H1 (cell line): ENCODE data around the gene HNRNPH3. TPM values are rescaled to one million over a fixed set of nuclear protein-coding genes. Genes with fewer than 3 reads are reported as not detected.

Source experiments
- CTCF ChIA-PET: fragments of 300-600 bp; sonication (Branson Sonifier 250); formaldehyde crosslinking; loops from one replicate; lab custom pipeline; 2021; ENCODE audit not compliant: partially characterized antibody; lab: Charles Lee
- POLR2A ChIA-PET: fragments of 300-600 bp; sonication (Branson Sonifier 250); formaldehyde crosslinking; loops from one replicate; lab custom pipeline; 2021; ENCODE audit warnings: inconsistent platforms; ENCODE audit not compliant: partially characterized antibody; lab: Charles Lee
- DNase-seq, 2 experiments: peaks; one replicate each; pipeline versions ENCODE4 v3.0.0 to v3.0.0-alpha.2; 2010 to 2022; ENCODE audit warnings: low spot score in 2 of 2, low read depth in 1 of 2, mixed read lengths in 1 of 2
- FAIRE-seq: peaks from 2 replicates; lab custom pipeline; 2011; peaks lifted over from hg19 to GRCh38; lab: Jason Lieb, UNC
- H2AFZ ChIP-seq: 2 replicates; pipeline ENCODE4 v1.8.1; 2012; ENCODE audit warnings: low read length, inconsistent platforms
- H2AK5ac ChIP-seq: 2 replicates; pipeline ENCODE4 v1.6.1; 2013; ENCODE audit warnings: low read depth, low read length
- H2BK120ac ChIP-seq: replicated peaks from 2 replicates; pipeline ENCODE3; 2013; ENCODE audit warnings: low read depth, low read length, inconsistent platforms
- H2BK12ac ChIP-seq: 2 replicates; pipeline ENCODE4 v1.6.1; 2013; ENCODE audit warnings: low read depth, low read length
- H2BK15ac ChIP-seq: 2 replicates; pipeline ENCODE4 v1.6.1; 2013; ENCODE audit warnings: low read length
- H2BK20ac ChIP-seq: 2 replicates; pipeline ENCODE4 v1.6.1; 2013; ENCODE audit warnings: low read length
- H2BK5ac ChIP-seq: 2 replicates; pipeline ENCODE4 v1.6.1; 2013; ENCODE audit warnings: low read depth, low read length
- H3K14ac ChIP-seq: 2 replicates; pipeline ENCODE4 v1.6.1; 2013; ENCODE audit warnings: inconsistent platforms; ENCODE audit not compliant: insufficient read length
- H3K18ac ChIP-seq: 2 replicates; pipeline ENCODE4 v1.6.1; 2013; ENCODE audit warnings: low read length; ENCODE audit errors: extremely low read depth
- H3K23ac ChIP-seq: 2 replicates; pipeline ENCODE4 v1.6.1; 2013; ENCODE audit warnings: inconsistent platforms; ENCODE audit not compliant: insufficient read length
- H3K23me2 ChIP-seq: 2 replicates; pipeline ENCODE4 v1.6.1; 2013; ENCODE audit warnings: low read depth, low read length
- H3K27ac ChIP-seq: 2 replicates; pipeline ENCODE4 v1.6.1; 2011; ENCODE audit warnings: low read depth, low read length, inconsistent platforms
- H3K27me3 ChIP-seq, 4 experiments: replicated peaks in 1 of 4; 1 replicate in 1 of 4; 2 replicates in 3 of 4; pipeline versions ENCODE4 v1.6.1 to v1.8.1; 2011 to 2013; ENCODE audit warnings: low read length in 3 of 4, mild to moderate bottlenecking in 3 of 4, inconsistent platforms in 2 of 4, mixed read lengths in 2 of 4, moderate library complexity in 1 of 4; ENCODE audit not compliant: control insufficient read depth in 3 of 4, insufficient read depth in 3 of 4; ENCODE audit errors: extremely low read depth in 1 of 4
- H3K36me3 ChIP-seq, 4 experiments: 2 replicates each; pipeline versions ENCODE4 v1.6.1 to v1.8.1; 2011 to 2013; ENCODE audit warnings: mild to moderate bottlenecking in 4 of 4, low read length in 3 of 4, moderate library complexity in 2 of 4, control low read depth in 1 of 4, inconsistent platforms in 1 of 4; ENCODE audit not compliant: insufficient read depth in 4 of 4, control insufficient read depth in 2 of 4
- H3K4ac ChIP-seq: replicated peaks from 2 replicates; pipeline ENCODE3; 2013; ENCODE audit warnings: low read length, low read depth, mixed read lengths, inconsistent platforms; ENCODE audit not compliant: insufficient read length
- H3K4me1 ChIP-seq, 4 experiments: replicated peaks in 1 of 4; 1 replicate in 1 of 4; 2 replicates in 3 of 4; pipeline versions ENCODE4 v1.6.1 to v1.8.1; 2011 to 2013; ENCODE audit warnings: low read length in 3 of 4, inconsistent platforms in 2 of 4, mixed read lengths in 1 of 4; ENCODE audit not compliant: insufficient read depth in 4 of 4, control insufficient read depth in 3 of 4
- H3K4me2 ChIP-seq, 2 experiments: 2 replicates each; pipeline versions ENCODE4 v1.6.1 to v1.8.1; 2011 to 2013; ENCODE audit warnings: low read depth in 2 of 2, low read length in 2 of 2, control low read depth in 1 of 2, inconsistent platforms in 1 of 2, mild to moderate bottlenecking in 1 of 2; ENCODE audit not compliant: insufficient read depth in 1 of 2
- H3K4me3 ChIP-seq, 4 experiments: fragments of 200-600, 300-600 bp in 1 of 4; sonication (generic), shearing (Covaris generic), sonication (Bioruptor Twin) in 1 of 4; 2 replicates each; pipeline versions ENCODE4 v1.5.1 to v1.8.1; 2011 to 2016; ENCODE audit warnings: low read length in 4 of 4, low read depth in 3 of 4, control low read depth in 2 of 4, inconsistent platforms in 2 of 4, mild to moderate bottlenecking in 2 of 4, mixed read lengths in 1 of 4, moderate library complexity in 1 of 4; ENCODE audit not compliant: insufficient read depth in 2 of 4; ENCODE audit errors: extremely low read depth in 1 of 4
- H3K56ac ChIP-seq: replicated peaks from 2 replicates; pipeline ENCODE3; 2013; ENCODE audit warnings: low read depth, mild to moderate bottlenecking, mixed read lengths, low read length, inconsistent platforms; ENCODE audit not compliant: insufficient read length
- H3K79me1 ChIP-seq: 2 replicates; pipeline ENCODE4 v1.6.1; 2013; ENCODE audit warnings: low read depth, low read length, control low read depth
- H3K79me2 ChIP-seq, 2 experiments: 2 replicates each; pipeline versions ENCODE4 v1.6.1 to v1.8.1; 2012 to 2013; ENCODE audit warnings: low read length in 2 of 2, mild to moderate bottlenecking in 2 of 2, inconsistent platforms in 1 of 2; ENCODE audit not compliant: insufficient read depth in 2 of 2, control insufficient read depth in 1 of 2
- H3K9ac ChIP-seq, 4 experiments: replicated peaks in 1 of 4; 1 replicate in 1 of 4; 2 replicates in 3 of 4; pipeline versions ENCODE4 v1.6.1 to v1.8.1; 2011 to 2013; ENCODE audit warnings: low read depth in 3 of 4, low read length in 3 of 4, control low read depth in 2 of 4, mild to moderate bottlenecking in 2 of 4, moderate library complexity in 2 of 4, inconsistent platforms in 1 of 4; ENCODE audit errors: extremely low read depth in 1 of 4
- H3K9me3 ChIP-seq, 2 experiments: 2 replicates each; pipeline versions ENCODE4 v1.6.1 to v1.8.1; 2012 to 2013; ENCODE audit warnings: mild to moderate bottlenecking in 2 of 2, moderate library complexity in 2 of 2, control low read depth in 1 of 2, inconsistent platforms in 1 of 2, low read depth in 1 of 2, low read length in 1 of 2, mixed read lengths in 1 of 2; ENCODE audit not compliant: insufficient read depth in 2 of 2
- H4K20me1 ChIP-seq, 2 experiments: replicated peaks in 1 of 2; 2 replicates each; pipeline versions ENCODE3 to v1.8.1; 2011 to 2013; ENCODE audit warnings: inconsistent platforms in 2 of 2, low read length in 2 of 2, mild to moderate bottlenecking in 1 of 2; ENCODE audit not compliant: insufficient read depth in 2 of 2, control insufficient read depth in 1 of 2
- H4K5ac ChIP-seq: 2 replicates; pipeline ENCODE4 v1.6.1; 2013; ENCODE audit warnings: low read length, low read depth, mixed read lengths, inconsistent platforms; ENCODE audit not compliant: insufficient read length
- H4K8ac ChIP-seq: 2 replicates; pipeline ENCODE4 v1.8.0; 2013; ENCODE audit warnings: mild to moderate bottlenecking, moderate library complexity, low read length, inconsistent platforms; ENCODE audit not compliant: insufficient read depth; ENCODE audit errors: extremely low read depth
- H4K91ac ChIP-seq: replicated peaks from 2 replicates; pipeline ENCODE3; 2013; ENCODE audit warnings: low read length, mixed read lengths, inconsistent platforms; ENCODE audit not compliant: insufficient read length
- BACH1 ChIP-seq: IDR thresholded peaks from 2 replicates; pipeline ENCODE4 v1.6.1; 2012; ENCODE audit warnings: low read length, improper control_type of control experiment
- CBX5 ChIP-seq: fragments of 300-800, 300-1000 bp; sonication (generic); IDR thresholded peaks from 2 replicates; pipeline ENCODE4 v1.7.1; 2016; ENCODE audit warnings: antibody characterized with exemption, low read length, low read depth
- CBX8 ChIP-seq: fragments of 300-800, 300-1000 bp; sonication (generic); IDR thresholded peaks from 2 replicates; pipeline ENCODE4 v1.7.1; 2016; ENCODE audit warnings: low read depth, low read length, borderline replicate concordance
- FOSL1 ChIP-seq: IDR thresholded peaks from 2 replicates; pipeline ENCODE4 v1.6.1; 2011; ENCODE audit warnings: mild to moderate bottlenecking, low read depth, low read length, moderate library complexity; ENCODE audit not compliant: insufficient read depth
- GTF2F1 ChIP-seq: IDR thresholded peaks from 2 replicates; pipeline ENCODE4 v1.6.1; 2012; ENCODE audit warnings: low read depth, low read length, improper control_type of control experiment, borderline replicate concordance
- NRF1 ChIP-seq: IDR thresholded peaks from 2 replicates; pipeline ENCODE4 v1.6.1; 2011; ENCODE audit warnings: mild to moderate bottlenecking, low read depth, low read length, improper control_type of control experiment
- POLR2A ChIP-seq, 2 experiments: IDR thresholded peaks; 1 replicate in 1 of 2; 2 replicates in 1 of 2; pipeline ENCODE4 v1.6.1; 2011; ENCODE audit warnings: low read depth in 2 of 2, low read length in 2 of 2, mild to moderate bottlenecking in 2 of 2; ENCODE audit errors: control extremely low read depth in 1 of 2
- RBBP5 ChIP-seq: IDR thresholded peaks from 2 replicates; pipeline ENCODE4 v1.7.1; 2012; ENCODE audit warnings: low read depth, mild to moderate bottlenecking, inconsistent platforms, low read length, moderate library complexity, borderline replicate concordance
- TEAD4 ChIP-seq: IDR thresholded peaks from 2 replicates; pipeline ENCODE4 v1.6.1; 2012; ENCODE audit warnings: low read depth, low read length, inconsistent platforms, mixed read lengths
- WGBS, 2 experiments: shearing (Covaris generic) in 1 of 2; methylation state at CpG; one replicate each; pipeline versions ENCODE4 v1.1.6 to v1.1.7; 2013 to 2015; ENCODE audit warnings: low lambda C conversion rate in 2 of 2, mixed read lengths in 2 of 2, inconsistent platforms in 1 of 2, low coverage in 1 of 2, missing lambda C conversion rate in 1 of 2; ENCODE audit not compliant: insufficient replicate concordance in 2 of 2, insufficient coverage in 1 of 2, insufficient read length in 1 of 2; ENCODE audit errors: extremely low coverage in 1 of 2, missing lambda C conversion rate in 1 of 2; 5-methylcytosine and 5-hydroxymethylcytosine counted together
- polyA plus RNA-seq, 7 experiments: library from polyadenylated mRNA; depleted of rRNA in 3 of 7; stranded (reverse) in 5 of 7; unstranded in 2 of 7; fragments of >200 nt in 5 of 7; fragments of 200-250 nt in 2 of 7; gene quantifications; 1 replicate in 5 of 7; 2 replicates in 1 of 7; 4 replicates in 1 of 7; pipeline versions ENCODE4 v1.2.1 to v1.2.3, GENCODE V29; 2011 to 2013; ENCODE audit warnings: missing spikeins in 2 of 7, mixed read lengths in 2 of 7
- total RNA-seq: library from RNA; stranded (reverse); fragmentation: NEBNext Ultra II Directional; extraction: Animal tissue kit (Norgen Biotek cat#: 25700); gene quantifications from 2 replicates; pipeline ENCODE4 v1.2.1, GENCODE V29; 2021
- TF ChIP-seq, protein P1 (sequence below): IDR thresholded peaks from 2 replicates; pipeline ENCODE4 v1.6.1; 2012; ENCODE audit warnings: inconsistent platforms

HNRNPH3 gene
- total and polyA plus RNA-seq, 2 of the 8 experiments (the other 6 are each of a cell fraction or from before 2014, with no cell fraction given) = 63.2 to 230 TPM

DNA sequence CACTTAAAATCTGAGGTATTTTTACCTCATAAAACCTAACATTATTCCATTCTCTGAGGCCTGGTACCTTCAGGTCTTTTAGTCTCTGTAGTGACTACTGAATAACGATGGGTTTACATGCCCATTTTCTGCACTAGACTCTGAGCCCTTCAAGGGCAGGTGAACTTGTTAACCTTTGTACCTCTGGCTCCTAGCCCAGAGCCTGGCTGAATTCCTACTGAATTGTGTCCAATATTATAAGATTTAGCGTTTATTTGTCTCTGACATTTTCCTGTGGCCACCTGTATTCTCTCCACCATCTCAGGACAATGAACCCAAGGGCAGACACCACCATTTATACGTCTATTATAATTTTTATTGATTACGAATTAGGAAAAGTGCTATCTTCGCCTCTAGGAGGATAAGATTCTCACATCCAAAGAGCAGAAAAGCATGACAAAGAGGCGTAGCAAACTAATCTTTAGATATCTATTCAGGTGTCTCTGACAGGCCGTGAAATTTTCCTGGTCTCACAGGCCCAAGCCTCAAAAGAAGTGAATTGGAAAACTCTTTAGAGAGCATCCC is 27.9 kb upstream of the HNRNPH3 start:
- Histone ChIP-seq H3K4me3 (no peak overlapping the region), H4K20me1 (no peaks in the 10 kb centered on the region), H2AK5ac (no peak overlapping the region), H2BK12ac (no peak overlapping the region), H3K36me3 (no peaks in the 10 kb centered on the region), H3K4ac (no peak overlapping the region), H2BK5ac (no peak overlapping the region), H4K8ac (no peak overlapping the region), H3K9ac (no peak overlapping the region), H3K27me3 (no peaks in the 10 kb centered on the region), H2AFZ (no peak overlapping the region), H3K23ac (no peak overlapping the region), H4K91ac (no peak overlapping the region), H4K5ac (no peak overlapping the region), H3K4me1 (peaks cover 0 to 3% (median 0%) of the 10 kb centered on the region in 4 experiments; a peak in 1 of 7 replicates), H2BK120ac (no peak overlapping the region), H3K27ac (no peak overlapping the region), H3K56ac (no peak overlapping the region), H2BK15ac (no peak overlapping the region), H3K9me3 (no peaks in the 10 kb centered on the region), H3K23me2 (no peaks in the 10 kb centered on the region; the same call in 1 of the 2 replicates), H2BK20ac (no peak overlapping the region), H3K14ac (no peak overlapping the region), H3K79me2 (no peaks in the 10 kb centered on the region), H3K18ac (no peak overlapping the region), H3K4me2 (no peak overlapping the region), H3K79me1 (no peaks in the 10 kb centered on the region)
- FAIRE-seq (no peak), DNase-seq (no peak)
- TF ChIP-seq NRF1 (no peak), TEAD4 (no peak), GTF2F1 (no peak), POLR2A (IDR thresholded peaks at IDR 0.05; ENCODE audit: control extremely low read depth in 1 of 2, low read depth in 2 of 2, low read length in 2 of 2) (no peak), FOSL1 (no peak), CBX8 (no peak), BACH1 (no peak), RBBP5 (no peak), CBX5 (no peak)
- TF ChIP-seq, protein P1, sequence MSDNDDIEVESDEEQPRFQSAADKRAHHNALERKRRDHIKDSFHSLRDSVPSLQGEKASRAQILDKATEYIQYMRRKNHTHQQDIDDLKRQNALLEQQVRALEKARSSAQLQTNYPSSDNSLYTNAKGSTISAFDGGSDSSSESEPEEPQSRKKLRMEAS = no peak
- CTCF ChIA-PET = interaction anchor here (0.9 to 4.7 kb wide), 5 partner anchors 10 to 91 kb away, joined by 3 to 71 read pairs (median 3); no protein-coding TSS in a partner anchor
- 75% methylated on average over 7 of the region's 7 CpGs; no CpG with 5 or more reads in 1 of the 2 experiments for WGBS, 2 experiments
- POLR2A ChIA-PET = no interaction called here
